Coronary artery (tissue), 2 donors: ENCODE data around the gene PPFIA2.

Source experiments
- DNase-seq: peaks from one replicate; pipeline ENCODE4 v3.0.0-alpha.2; 2017; ENCODE audit warnings: low spot score
- H3K27ac ChIP-seq, 2 donors: fragments of 200-600 bp; sonication (generic); one replicate each; pipeline ENCODE4 v1.5.1; 2016 to 2019
- H3K4me3 ChIP-seq: fragments of 200-600 bp; sonication (generic); 2 replicates; pipeline ENCODE4 v1.5.1; 2016; ENCODE audit warnings: mild to moderate bottlenecking, moderate library complexity
- CTCF ChIP-seq: fragments of 200-600 bp; sonication (generic); IDR thresholded peaks from one replicate; pipeline ENCODE4 v1.5.1; 2019; ENCODE audit warnings: antibody characterized with exemption

PPFIA2 gene

GRCh38 chr12:81253360-81253759 lies 505.8 kb downstream of the PPFIA2 start:
- Histone ChIP-seq H3K4me3 (no peak overlapping the region), H3K27ac (no peak overlapping the region)
- no peak for TF ChIP-seq CTCF
- DNase-seq, result no peak

- TF ChIP-seq CTCF, result no peak
- H3K4me3 ChIP-seq, result no peak overlapping the region
- no peak overlapping the region for H3K27ac ChIP-seq
- no peak for DNase-seq
Observed at GRCh38 chr12:81252228-81252627, 506.9 kb downstream of the PPFIA2 start.

- H3K4me3 ChIP-seq, result no peak overlapping the region
- TF ChIP-seq CTCF, result no peak
- no peak for DNase-seq
- H3K27ac ChIP-seq, result no peak overlapping the region
Observed at GRCh38 chr12:81249976-81250375, 509.2 kb downstream of the PPFIA2 start.

GRCh38 chr12:81245907-81246570 lies 513.1 kb downstream of the PPFIA2 start:
- Histone ChIP-seq H3K4me3 (no peak overlapping the region), H3K27ac (no peak overlapping the region)
- no peak for TF ChIP-seq CTCF
- DNase-seq, result no peak

- Histone ChIP-seq H3K4me3 (no peak overlapping the region), H3K27ac (no peak overlapping the region)
- no peak for TF ChIP-seq CTCF
- no peak for DNase-seq
Observed at GRCh38 chr12:81245458-81245857, 513.7 kb downstream of the PPFIA2 start.

- no peak overlapping the region for H3K27ac ChIP-seq
- DNase-seq, result no peak
- no peak overlapping the region for H3K4me3 ChIP-seq
- TF ChIP-seq CTCF, result no peak
Observed at GRCh38 chr12:81231574-81232368, 527.4 kb downstream of the PPFIA2 start.

GRCh38 chr12:81229759-81230158 lies 529.4 kb downstream of the PPFIA2 start:
- no peak overlapping the region for H3K27ac ChIP-seq
- H3K4me3 ChIP-seq, result no peak overlapping the region
- TF ChIP-seq CTCF, result no peak
- no peak for DNase-seq
